AG20443 (cell line): ENCODE measurements around the gene ZNF365.
"Not testable (repeated sequence)": the region's sequence is repeated elsewhere in the genome, so short reads cannot be mapped to it uniquely, and the experiment has no call there.

Source experiments
- DNase-seq: peaks from one replicate; pipeline ENCODE4 v3.0.0; 2012; ENCODE audit warnings: low spot score, mixed read lengths

The ZNF365 gene

GRCh38 chr10:62377966-62378365 is 3.8 kb downstream of the ZNF365 start:
- no peak for DNase-seq

DNA sequence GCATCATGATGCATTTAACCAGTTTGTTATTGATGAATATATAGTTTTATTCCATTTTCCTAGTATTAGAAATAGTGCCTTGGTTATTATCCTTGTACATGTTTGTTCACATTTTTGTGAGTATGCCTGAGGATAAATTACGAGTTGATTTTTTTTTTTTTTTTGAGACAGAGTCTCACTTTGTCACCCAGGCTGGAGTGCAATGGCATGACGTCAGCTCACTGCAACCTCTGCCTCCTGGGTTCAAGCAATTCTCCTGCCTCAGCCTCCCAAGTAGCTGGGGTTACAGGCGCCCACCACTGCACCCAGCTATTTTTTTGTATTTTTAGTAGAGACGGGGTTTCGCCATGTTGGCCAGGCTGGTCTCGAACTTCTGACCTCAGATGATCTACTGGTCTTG is 4.7 kb downstream of the ZNF365 start:
- not testable (repeated sequence) for DNase-seq

DNA sequence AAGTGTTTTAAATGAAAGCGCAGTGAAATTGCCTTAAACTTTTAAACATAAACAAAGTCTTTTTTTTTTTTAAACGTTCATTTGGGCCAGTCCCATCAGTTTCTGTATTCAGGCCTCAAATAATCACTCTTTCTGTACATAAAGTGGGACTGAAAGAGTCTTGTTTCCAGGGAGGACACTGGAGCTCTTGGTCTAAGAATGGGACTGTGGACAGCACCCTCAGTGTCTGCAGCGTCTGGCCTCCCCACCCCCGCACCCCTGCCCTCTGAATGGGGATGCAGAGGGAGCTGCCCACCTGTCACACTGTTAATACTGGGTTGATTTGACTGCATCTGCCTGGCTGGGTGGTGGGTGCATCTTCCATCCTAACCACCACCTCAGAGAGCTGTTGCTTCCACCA is 5.2 kb downstream of the ZNF365 start:
- DNase-seq, result no peak

GRCh38 chr10:62380016-62380415 is 5.8 kb downstream of the ZNF365 start:
- no peak for DNase-seq

DNA sequence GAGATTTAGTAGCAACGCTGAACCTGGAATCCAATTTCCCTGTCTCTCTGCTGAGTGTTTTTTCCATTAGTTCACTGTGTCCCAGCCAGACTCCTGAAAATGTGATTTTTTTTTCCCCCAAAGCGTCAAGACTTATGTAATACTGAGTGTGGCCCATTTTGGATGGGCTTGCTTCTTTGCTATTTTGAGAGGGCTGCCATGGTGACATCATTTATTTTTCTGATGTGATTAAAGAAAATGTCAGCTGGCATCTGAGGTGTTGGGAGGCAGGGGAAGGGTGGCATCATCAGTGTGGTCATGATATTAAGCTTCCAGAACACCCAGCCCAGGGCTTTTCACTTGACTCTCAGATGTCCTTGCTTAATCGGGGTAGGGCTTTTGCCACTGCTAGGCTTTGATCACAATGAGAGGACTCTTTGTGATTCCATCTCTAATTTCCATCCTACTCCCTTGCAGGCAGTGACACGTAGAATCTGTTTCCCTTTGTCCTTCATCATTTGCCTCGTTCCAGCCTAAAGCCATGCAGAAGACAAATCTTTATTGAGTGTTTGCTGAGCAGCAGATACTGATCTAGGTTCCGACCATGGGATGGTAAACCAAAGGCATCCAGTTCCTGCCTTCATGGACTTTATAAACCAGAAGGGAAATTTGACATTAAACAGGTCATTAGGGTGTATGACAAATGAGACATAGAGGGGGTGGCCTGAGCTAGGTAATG is 7.4 kb downstream of the ZNF365 start:
- DNase-seq, result no peak

GRCh38 chr10:62382831-62383230 is 8.7 kb downstream of the ZNF365 start:
- no peak for DNase-seq

- peak; percentile 49 for DNase-seq
These were observed 9.9 kb downstream of the ZNF365 start for GRCh38 chr10:62384057-62384446.

DNA sequence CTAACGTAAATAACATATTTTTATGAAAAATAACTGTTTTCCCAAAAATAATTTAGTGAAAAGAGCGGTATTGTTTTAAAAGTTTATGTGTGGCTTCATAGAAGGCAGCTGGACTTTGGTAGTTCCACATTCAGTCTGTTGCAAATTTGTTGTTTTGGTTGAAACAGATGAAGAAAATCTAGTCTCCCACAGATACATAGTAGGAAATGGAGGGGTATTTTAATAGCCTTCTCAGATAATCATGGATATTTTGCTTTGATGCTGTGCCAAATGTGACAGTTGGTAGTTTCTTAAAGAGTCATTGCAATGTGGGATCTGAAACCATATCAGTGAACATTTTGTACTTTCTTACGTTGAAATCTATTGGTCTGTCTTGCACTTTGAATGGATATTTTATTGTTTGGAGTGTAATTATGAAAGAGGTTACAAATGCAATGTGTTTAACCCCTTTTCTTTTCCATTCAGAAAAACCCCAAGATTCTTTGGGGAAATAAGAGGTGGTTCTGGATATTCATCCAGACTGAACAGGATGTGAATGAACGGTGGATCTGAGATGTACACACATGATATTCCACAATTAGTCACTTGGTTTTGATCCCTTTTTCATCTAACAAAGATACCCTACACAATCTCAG is 10.4 kb downstream of the ZNF365 start:
- DNase-seq, result no peak

- no peak for DNase-seq
These were observed 12.5 kb downstream of the ZNF365 start for GRCh38 chr10:62386356-62387320.

DNA sequence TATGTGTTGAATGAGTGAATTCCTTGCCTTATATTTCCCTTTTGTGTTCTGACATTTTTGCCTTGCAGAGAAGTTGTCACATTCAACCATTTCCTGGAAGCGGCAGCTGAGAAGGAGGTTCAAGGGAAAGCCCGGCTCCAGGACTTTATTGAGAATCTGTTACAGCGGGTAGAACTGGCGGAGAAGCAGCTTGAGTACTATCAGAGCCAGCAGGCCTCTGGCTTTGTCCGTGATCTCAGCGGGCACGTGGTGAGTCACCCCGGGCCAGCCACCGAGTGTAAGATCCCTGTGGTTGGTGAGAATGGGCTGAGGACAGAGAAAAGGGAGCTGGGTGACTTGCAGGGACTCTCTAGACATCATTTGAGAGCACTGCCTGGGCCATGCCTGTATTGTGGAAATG is 14.2 kb downstream of the ZNF365 start:
- no peak for DNase-seq

GRCh38 chr10:62390497-62391176 is 16.5 kb downstream of the ZNF365 start:
- no peak for DNase-seq

DNA sequence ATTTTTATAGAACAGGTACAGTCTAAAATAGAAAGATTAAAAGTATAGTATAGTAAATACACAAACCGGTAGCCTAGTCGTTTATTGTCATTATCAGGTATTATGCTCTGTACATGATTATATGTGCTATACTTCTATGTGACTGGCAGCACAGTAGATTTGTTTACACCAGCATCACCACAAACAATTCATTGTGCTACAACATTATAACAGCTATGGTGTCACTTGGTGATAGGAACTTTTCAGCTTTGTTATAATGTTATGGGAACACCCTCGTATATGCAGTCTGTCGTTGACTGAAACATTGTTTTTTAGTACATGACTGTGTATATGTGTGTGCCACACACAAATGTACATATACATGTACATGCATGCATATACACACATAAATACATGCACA is 19.1 kb downstream of the ZNF365 start:
- no peak for DNase-seq

DNA sequence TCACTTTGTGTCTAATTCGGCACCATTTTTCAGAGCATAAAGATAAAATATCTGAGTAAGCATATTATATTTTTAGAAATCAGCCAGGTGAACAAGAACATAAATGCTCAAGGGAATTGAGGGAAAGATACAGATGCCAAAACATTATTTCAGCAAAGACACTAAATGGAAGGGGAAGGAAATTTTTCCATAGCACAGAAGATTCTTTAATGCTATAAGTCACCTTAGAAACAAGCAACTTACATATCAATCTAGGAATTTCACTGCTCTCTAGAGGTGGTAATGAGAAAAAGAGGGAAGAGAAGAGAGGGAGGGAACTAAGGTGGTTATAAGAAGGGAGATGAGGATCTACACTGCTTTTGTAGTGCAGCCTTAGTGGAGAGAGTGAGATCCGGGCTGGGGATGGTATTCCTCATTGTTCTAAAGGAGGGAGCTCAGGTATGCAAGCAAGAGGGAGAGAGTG is 20.4 kb downstream of the ZNF365 start:
- no peak for DNase-seq

DNA sequence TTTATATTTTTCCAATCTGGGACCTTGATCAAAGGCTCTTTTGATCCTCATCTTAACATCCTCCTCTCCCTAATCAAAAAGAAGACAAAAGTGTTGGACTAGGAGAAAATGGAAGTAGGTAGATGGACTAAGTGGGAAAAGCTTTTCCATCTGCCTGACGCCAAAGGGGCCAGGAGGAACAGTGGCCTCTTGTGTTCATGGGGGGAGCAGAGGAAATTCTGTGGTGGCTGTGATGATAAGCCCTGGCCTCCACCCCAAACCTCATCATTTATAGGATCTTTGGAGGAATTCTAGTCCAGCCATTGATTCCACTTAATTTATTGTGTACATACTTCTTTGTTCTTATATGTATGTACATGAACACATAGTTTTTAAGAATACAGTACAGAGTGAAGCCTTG is 21.7 kb downstream of the ZNF365 start:
- no peak for DNase-seq

- DNase-seq, result no peak
These were observed 22.7 kb downstream of the ZNF365 start for GRCh38 chr10:62396864-62397263.

- no peak for DNase-seq
These were observed 25.0 kb downstream of the ZNF365 start for GRCh38 chr10:62399211-62399610.

- no peak for DNase-seq
These were observed 28.3 kb downstream of the ZNF365 start for GRCh38 chr10:62402508-62402907.

- DNase-seq, result not testable (repeated sequence)
These were observed 36.4 kb downstream of the ZNF365 start for GRCh38 chr10:62410528-62410927.

DNA sequence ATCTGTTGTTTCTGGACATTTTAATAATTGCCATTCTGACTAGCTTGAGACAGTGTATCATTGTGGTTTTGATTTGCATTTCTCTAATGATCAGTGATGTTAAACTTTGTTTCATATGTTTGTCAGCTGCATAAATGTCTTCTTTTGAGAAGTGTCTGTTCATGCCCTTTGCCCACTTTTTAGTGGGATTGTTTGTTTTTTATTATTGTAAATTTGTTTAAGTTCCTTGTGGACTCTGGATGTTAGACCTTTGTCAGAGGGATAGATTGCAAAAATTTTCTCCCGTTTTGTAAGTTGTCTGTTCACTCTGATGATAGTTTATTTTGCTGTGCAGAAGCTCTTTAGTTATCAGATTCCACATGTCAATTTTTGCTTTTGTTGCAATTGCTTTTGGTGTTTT is 36.8 kb downstream of the ZNF365 start:
- not testable (repeated sequence) for DNase-seq

DNA sequence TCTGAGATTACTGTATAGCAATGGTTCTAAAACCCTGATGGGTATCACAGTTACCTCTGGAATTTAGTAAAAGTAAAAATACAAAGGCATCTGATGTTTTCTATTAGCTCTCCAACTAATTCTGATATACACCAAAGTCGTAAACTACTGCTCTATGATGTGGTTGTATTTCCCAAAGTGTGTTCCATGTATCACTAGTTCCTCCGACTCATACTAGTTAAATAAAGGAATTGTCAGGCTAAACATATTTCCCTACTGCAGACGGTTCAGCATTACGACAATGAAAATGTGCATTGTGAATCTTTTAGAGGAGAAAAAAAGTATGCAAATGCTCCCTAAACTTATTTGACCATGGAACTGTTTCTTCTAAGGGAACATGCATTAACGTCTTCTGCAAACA is 38.9 kb downstream of the ZNF365 start:
- DNase-seq, result no peak

DNA sequence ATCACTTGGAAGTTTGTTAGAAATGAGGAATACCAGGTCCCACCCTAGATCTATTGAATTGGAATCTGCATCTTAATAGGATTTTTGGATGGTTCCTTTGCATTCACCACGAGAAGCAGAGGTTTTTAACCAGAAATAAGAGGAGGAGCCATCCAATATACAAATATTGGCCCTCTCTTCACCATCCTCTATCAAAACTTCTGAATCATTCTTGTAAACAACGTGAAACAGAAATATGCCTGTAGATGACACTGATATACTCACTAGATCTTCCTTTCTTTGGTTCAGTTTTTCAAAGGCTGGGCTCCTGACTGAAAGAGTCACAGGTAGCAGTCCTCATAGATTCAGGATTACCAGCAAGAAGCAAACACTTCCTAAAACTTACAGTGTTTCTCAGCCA is 39.5 kb downstream of the ZNF365 start:
- no peak for DNase-seq

- no peak for DNase-seq
These were observed 40.2 kb downstream of the ZNF365 start for GRCh38 chr10:62414359-62414758.
